ENCODE data around the gene METTL21C.

METTL21C gene

DNA sequence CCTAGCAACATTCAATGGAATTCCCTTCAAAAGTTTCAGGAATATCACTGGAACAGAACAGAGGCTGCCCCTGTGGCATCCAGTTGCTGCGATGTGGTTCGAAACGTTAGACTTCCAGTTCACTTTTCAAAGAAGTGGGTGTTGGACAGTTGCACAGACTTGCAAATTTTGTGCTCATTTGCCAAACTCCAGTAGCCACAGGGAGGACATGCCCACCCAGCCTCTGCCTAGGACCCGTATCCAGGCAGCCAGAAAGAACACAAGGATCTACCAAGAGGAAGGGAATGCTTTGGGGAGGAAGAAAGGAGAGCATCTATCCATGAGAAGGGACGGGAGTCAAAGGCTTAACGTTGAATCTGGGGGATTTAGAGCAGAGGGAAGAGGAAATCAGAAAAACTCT is at the start of gene METTL21C:
METTL21C (minus strand) TSS at position 108 of the 400 bp plus-strand sequence. CDS start 546 bp downstream, outside the sequence.
- DNase-seq = no peak

DNA sequence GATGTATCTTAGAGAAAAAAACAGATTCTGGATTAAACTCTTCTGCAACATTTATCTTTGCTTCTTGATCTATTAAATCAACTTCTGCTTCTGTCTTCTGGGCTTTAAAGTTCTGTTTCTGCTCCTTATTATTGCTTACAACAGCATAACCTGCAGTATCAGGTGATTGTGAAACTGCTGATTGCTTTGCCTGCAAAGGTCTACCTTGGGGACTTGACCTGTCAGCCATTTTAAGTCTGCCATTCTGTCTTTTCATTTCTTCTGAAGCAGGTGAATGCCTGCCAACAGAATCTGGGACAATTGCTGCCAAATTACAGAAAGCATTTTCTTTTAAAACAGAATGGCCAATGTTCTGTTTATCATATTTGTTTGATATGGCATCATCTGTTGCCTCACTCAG is 47.7 kb upstream of the METTL21C start:
- no peak for DNase-seq

DNA sequence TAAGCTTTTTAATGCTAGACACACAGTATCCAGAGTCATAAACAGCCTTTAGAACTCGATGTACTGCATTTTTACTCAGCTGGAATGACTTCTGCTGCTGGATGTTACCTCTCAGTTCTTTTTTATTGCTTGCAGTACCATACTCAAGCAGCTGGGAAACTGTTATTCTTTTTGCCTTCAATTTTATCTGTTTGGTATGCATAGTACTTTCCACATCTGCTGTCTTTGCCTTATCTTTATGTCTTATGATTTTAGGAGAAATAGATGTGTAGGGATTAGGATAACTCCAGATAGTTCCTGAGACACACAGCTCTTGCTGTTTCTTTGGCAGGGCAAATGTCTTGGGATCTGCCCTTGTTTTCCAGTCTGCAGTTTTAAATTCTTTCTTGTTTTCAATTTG is 47.3 kb upstream of the METTL21C start:
- DNase-seq = no peak

DNA sequence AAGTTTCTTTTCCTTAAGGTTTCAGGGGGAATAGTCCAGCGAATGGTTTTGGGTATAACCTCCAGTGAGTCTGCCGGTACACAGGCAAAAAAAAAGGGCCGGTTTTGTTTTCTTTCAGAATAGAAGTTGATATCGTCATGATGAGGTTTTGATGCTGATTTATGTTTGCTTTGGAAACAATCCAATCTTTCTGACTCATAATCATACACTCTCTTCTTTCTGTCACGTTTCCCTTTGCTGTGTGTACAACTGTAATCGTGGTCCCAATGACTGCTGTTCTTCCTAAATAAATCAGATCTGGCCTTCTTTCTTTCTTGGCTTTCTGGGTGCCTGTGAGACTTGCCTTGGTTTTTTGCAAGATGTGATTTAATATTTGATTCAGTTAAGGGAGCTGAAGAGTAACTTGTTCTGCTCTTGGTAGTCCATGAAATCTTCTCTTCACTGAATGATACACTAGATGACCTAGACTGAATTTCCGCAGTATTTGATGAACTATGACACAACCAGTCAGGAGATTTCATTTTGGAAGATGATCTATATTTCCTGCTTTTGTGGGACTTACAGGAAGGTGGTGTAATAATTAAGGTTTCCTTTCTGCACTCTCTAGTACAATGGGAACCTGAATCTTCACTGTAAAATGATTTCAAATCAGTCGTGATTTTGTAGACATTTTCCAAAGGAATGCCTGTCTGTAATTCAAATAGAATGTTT is 34.9 kb upstream of the METTL21C start:
- DNase-seq = no peak

DNA sequence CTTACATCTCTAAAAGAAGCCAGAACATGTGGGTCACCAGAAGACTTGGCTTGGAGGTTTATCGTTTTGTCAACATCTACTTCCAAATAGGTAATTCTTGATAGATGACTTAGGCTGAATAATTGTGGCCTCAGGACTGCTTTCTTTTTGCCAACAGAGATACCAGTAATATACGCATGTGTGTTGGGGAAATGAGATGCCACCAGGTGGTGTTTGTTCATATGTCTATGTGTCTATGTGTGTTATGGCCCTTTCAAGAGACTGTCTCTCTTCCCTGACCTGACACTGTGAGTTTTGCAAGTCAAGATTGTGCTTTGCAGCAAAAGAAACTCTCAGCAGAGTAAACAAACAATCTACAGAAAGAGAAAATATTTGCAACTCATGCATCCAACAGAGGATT is 31.6 kb upstream of the METTL21C start:
- DNase-seq = no peak

DNA sequence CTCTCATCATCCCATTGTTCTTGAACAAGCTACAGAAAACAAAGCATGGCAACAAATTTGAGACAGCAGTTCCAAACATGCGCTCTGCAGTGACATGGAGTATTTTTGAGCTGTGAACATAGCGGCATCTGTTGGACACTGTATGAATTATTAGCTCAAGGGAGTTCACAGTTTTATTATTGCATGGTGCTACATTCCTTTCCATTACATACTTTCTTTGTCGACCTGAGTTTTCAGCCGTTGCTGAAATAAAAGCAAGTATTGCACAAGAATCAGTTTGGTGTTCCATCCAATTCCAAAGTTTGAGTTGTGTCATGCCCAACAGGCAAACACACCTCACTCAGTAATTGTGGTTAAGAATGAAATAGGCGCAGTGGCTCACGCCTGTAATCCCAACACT is 30.1 kb upstream of the METTL21C start:
- no peak for DNase-seq

DNA sequence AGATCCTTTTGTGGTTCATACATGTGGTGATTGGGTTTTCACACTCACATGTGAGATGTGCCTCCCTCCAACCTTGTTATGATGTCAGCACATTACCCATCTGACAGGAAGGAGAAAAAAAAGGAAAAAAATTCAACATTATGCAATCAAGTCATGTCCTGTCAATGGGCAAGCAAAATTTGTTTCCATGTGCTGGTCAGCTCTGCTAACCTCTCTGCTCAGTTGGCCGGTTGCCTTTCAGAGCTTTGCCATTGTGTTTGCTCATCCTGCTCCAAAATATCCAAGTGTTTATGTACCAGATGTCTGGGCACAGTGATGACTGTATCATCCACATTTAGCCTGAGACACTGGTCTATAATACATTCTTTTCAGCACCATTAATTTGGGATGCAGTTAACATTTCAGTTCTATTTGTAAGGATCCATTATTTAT is 27.0 kb upstream of the METTL21C start:
- no peak for DNase-seq

DNA sequence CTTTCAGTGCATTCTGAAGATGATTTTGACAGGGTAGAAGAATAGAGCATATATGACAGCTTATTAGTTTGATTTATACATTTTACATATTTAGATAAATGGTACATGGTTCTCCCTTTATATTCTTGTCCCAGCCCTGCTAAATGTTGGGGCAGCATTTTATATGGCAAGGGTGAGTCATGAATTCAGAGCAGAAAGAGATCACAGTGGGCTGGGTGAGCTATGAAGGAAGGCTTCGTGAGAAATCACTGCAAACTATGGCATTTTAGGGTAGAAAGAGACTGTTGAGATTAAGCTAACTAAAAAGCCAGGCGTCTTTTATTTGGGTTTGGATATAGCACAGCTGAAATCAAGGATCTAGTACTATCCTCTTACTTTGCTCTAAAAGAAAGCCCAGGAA is 23.9 kb upstream of the METTL21C start:
- no peak for DNase-seq

DNA sequence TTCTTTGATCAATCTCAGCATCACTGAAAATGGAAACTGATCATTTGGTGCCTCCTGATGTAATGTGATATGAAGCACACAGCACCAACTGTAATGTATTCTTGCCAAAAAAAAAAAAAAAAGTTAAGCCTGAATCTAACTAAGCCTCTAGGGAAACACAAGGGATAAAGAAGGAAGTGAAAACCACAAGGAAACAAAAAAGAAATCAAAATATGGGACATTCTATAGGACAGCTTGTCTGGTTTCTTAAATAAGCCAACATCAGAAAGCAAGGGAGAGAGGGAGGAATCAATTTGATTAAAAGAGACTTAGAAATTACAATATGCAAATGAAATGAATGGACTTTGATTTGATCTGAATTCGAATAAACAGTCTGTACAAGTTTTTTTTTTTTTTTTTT is 20.6 kb upstream of the METTL21C start:
- no peak for DNase-seq

DNA sequence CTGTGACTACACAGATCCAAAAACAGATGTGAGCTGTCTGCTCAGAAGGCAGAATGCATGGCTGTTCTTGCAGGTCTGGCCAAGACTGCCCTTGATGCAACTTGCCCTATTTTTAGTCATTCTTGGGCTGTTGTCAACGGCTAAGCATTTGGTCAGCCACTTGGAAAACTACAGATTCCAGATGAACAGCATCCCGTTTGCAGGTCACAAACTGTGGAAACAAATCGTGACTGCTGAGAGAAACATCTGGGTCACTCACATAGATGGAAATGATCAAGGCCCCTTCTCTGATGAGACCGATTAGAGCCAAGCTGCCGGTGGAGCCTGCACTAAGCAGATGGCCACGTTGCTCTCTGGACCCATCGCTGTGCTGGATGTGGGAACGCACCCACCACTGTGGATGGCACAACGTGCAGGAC is 15.4 kb upstream of the METTL21C start:
- DNase-seq = no peak

DNA sequence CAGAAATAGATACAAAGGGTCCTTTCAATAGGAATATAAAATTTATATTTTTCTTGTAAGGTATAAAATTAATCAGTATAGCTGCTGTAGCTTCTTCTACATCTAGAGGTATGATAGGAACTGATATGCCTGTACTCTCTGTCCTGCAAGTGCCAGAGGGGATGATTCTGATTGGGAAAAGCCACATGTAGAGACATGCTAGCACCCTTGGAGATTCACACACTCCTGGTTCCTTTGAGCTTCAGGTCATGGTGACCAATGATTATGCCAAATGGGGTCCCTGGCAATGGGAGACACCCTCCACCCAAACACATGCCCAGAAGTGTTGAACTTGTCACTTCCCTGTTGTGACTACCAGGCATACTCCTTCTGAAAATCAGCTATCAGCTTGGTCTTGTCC is 14.7 kb upstream of the METTL21C start:
- DNase-seq = no peak

DNA sequence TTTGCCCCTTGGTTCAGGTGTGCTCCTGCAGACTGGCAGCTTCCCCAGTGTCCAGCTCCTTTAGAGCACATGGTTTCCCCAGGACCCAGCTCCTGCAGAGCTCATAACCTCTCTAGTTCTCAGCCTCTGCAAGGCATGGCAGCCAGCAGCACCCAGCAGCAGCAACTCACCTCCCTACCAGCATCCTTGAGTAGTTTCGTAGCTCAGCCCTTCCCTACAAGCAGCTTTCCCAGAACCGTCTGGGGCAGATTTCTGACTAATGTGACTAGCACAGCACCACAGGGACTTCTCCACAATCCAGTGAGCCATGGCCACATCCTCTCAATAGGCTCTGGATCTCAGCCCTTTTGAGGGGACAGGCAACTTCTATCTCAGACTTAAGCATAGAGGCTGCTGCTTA is 14.1 kb upstream of the METTL21C start:
- no peak for DNase-seq

DNA sequence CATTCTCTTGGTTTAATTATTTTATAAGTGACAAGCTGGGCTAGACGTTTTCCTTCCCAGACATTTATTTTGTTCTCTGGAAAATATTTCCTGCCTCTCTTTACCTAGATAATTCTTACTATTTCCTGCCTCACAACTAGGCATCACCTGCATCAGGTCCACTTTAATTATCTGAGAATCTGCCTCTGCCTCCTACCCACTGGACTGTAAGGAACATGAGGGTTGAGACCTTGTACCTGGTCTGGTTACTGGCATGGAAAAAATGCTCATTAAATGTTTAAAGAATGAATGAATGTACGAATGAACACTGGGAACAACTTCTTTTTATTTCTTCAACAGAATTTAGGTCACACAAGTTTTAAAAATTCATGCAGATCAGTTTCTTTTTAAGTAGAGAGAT is 13.4 kb upstream of the METTL21C start:
- DNase-seq = no peak

DNA sequence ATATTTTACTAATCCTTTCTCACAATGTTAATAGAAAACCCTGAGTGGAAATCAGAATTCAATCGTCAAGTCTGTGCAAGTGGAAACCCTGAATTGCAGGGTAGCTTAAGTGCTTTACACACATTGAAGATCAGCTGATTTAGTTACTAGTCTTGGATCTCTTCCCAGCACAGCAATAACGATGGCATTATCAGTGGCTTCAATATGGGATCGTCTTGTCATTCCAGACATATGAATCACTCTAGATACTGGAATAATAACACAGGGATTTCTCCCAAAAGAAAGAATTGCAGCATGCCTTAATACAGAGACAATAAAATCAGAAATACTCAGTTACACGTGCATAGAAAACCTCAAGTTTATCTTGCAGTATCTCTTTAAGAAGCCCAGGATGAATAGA is 12.6 kb upstream of the METTL21C start:
- DNase-seq = no peak

DNA sequence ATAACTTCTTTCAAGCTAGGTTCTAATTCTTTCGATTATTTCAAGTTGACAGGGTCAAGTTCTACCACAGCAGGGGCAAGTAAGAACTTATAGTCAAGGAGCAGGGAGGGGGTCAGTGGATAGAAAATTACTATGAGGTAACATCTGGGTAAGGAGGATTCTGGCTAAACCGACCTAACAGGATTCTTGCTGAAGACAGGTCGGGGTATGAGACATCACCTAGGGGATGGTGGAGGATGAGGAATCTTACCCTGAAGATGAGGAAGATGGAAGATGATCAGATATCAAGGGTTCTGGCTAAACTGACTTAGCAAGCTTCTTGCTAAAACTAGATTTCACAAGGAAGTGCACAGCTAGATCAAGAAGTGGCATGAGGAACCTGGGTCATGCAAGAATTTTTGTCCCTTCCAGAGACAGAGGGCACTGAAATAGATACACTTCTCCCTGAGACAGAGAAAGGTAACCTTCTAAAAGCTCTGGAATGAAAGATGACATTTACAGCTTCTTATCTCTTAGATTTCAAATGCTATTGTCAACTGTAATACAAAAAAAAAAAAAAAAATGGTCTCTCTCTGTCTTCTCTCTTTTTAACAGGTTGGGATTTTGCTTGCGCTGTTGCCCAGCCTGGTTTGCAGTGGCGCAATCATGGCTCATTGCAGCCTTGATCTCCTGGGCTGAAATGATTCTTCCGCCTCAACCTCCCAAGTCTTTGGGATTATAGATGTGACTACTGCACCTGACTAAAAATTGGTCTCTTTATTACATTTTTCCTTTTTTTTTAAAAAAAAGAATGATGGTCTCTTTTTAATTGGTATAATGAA is 9.6 kb upstream of the METTL21C start:
- no peak for DNase-seq

DNA sequence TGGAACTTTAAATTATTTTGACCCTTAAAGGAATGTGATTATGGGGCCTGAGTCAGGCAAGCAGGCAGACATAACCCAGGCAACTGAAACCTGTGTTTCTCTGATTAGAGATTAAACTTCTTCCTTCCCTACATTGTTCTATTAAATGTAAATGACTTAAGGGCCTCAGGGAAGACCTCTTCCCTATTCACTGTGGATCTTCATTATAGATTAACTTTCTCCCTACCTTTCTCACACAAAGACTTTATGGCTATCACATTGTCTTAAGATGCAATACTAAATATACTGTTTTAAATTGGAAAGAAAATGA is 8.8 kb upstream of the METTL21C start:
- DNase-seq = no peak

DNA sequence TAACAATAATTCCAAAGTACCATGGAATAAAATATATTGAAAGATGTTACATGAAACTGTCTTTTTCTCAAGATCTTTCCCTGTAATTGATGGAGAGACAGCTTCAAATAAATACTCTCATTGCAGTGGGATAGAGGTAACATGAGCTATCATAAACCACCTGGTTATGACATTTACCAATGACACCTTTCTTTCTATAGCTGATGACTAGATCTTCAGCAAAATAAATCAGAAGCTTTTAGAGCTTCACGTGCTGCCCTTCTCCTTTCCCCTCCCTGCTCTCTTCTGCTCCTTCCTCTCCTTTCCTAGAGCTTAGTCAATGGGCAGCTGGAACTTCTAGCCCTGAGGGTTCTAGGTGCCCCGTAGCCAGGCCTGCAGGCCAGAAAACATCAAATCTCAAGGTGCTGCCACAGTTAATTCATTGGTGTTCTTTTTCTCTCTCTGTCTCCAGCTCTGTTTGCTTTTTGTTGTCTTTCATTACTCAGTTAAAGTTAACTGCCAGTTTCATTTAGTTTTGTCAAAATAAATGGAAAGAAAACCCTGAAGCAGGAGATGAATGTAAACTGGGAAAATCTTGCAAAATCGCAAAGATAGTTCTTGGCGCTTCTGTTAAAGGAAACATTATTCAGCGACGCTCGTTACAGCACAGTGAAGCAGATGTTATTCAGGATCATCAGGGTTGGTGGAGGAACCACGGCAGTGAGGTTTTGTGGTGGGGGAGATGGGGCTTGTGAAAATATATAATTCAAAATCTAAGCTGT is 8.3 kb upstream of the METTL21C start:
- no peak for DNase-seq

DNA sequence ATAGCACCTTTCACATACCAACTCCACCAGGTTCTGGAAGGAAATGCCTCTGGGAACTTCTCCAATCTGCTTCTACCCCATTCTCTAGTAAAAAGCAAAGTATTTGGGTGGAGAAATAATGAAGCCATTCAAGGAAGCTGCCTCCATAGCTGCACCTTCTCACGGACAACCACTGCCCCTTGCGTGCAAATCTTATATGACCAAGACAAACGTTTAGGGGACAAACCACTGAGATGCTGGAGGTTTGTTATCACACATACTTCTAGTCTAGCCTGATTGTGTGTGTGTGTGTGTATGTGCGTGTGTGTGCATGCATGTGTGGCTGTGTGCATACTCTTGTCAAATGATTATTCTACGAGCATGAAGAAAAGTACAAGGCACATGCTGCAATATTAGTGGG is 6.5 kb upstream of the METTL21C start:
- DNase-seq = no peak

DNA sequence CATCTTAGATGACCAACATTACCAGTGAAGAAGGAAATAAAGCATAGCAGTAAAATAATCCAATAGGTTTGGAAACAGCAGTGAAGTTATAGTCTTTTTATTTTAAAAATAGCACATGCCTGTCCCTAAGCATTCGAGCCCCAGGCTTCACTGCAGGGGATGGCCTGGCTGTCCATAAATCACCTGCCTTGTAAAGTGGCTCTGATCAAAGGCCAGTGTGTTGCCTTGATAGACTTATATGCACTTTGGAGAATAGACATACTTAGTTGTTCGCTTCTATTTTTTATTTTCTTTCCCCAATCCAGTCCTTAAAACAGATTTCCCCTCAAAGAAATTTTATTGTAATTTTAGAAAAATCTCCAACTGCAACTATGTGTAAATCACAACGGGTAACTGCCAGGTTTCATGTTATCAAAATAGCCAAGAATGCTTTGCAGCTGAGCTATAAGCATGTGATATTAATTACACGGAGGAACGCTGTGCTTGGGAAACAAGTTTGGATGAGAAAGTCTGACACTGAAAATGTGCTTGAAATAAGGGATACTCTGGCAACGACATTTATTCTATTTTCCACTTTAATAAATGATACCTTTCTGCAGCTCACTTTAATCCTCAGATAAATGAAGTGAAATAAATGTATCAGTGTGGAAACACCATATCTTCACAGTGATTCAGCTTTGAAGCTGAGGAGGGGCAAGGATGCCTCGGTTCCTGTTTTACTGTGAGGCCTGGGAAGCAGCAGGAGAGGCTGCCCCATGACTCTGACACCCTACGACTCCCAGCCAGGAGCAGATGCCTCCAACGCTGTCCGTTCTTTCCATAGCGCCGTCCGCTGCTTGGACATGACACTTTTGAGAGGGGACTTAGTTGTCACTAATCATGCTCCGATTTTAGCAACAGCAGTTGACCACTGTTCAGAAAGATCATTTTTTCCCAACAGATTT is 5.5 kb upstream of the METTL21C start:
- DNase-seq = no peak

DNA sequence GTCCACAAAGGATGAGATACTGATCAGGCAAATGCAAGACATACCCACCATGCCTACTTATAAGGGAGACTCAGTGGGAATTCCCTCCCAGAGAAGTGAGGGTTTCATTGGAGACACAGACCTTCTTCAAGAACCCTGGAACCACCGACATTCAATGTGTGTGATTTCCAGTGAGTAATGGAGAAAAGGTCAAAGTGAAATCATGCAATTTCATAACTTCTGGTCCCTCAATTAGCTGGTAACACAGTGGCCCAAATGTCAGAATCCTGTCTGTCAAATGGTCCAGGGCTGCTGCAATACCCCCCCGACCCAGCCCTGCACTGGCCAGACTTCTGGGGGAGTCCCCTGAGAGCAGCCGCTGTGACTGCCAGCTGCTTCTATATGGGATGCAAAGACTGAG is 4.7 kb upstream of the METTL21C start:
- no peak for DNase-seq

DNA sequence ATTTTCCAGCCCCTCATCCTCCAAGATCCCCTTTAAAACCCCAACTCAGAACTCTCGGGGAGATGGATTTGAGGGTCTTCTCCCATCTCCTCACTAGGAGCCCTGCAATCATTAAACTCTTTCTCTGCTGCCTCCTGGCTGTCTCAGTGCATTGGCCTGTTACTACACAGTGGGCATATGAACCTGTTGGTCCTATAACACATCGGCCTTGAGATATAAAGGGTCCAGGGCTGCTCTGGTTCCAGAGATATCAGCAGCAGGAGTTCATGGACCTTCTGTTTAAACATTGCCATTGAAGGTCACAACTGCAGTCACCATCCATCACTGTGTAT is 3.8 kb upstream of the METTL21C start:
- no peak for DNase-seq

DNA sequence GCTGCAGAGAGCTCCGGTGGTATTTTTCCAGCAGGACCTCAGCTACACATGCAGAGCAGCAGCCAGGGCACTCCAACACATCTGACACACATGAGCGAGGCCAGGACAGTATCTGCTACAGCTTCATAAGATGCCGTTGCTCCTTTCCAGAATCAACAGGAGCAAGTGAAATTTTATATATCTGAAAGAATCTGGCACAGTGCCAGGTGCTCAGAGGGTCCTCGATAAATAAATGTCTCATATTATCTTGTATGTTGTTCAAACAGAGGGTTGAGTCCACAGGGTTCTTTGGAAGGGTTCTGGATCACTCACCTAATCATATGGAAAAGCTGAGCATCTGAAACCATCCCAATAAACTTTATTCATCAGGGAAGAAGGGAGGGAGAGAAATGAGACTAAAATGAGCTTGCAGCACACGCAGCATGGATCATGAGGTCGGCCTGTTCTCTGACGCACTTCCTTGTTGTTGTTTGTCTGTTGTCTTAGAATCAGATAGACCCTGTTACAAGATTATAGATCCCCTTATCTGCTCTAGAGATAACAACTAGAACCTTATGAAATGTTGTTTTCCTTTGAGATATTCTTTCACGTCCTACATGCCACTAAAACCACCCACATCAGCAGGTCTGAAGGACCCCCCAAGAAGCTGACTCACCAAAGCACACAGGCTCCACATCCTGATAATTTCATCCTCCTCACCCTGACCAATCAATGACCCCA is 3.2 kb upstream of the METTL21C start:
- DNase-seq = no peak

All from NCI-H2081 treated with DMSO at 0.1 percent for 48 hours (cell line).